ENCODE data around the gene CDKAL1.

GRCh38 chr6:20861481-20861880 is 327.2 kb downstream of the CDKAL1 start:
- TF ChIP-seq ZNF24 (IDR thresholded peaks at IDR 0.05): no peak
- no peak for TF ChIP-seq CHD4 (IDR thresholded peaks at IDR 0.05; ENCODE audit: insufficient read depth, insufficient replicate concordance, low read depth, low read length, poor library complexity, severe bottlenecking)
- no peak for TF ChIP-seq SMARCA5 (IDR thresholded peaks at IDR 0.05)
- no peak for TF ChIP-seq ZNF449 (CRISPR knock-in tag; IDR thresholded peaks at IDR 0.05)
- TF ChIP-seq DACH1 (IDR thresholded peaks at IDR 0.05; ENCODE audit: partially characterized antibody): no peak
- TF ChIP-seq, protein P1, sequence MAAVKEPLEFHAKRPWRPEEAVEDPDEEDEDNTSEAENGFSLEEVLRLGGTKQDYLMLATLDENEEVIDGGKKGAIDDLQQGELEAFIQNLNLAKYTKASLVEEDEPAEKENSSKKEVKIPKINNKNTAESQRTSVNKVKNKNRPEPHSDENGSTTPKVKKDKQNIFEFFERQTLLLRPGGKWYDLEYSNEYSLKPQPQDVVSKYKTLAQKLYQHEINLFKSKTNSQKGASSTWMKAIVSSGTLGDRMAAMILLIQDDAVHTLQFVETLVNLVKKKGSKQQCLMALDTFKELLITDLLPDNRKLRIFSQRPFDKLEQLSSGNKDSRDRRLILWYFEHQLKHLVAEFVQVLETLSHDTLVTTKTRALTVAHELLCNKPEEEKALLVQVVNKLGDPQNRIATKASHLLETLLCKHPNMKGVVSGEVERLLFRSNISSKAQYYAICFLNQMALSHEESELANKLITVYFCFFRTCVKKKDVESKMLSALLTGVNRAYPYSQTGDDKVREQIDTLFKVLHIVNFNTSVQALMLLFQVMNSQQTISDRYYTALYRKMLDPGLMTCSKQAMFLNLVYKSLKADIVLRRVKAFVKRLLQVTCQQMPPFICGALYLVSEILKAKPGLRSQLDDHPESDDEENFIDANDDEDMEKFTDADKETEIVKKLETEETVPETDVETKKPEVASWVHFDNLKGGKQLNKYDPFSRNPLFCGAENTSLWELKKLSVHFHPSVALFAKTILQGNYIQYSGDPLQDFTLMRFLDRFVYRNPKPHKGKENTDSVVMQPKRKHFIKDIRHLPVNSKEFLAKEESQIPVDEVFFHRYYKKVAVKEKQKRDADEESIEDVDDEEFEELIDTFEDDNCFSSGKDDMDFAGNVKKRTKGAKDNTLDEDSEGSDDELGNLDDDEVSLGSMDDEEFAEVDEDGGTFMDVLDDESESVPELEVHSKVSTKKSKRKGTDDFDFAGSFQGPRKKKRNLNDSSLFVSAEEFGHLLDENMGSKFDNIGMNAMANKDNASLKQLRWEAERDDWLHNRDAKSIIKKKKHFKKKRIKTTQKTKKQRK (IDR thresholded peaks at IDR 0.05; ENCODE audit: borderline replicate concordance, low read depth, low read length): no peak
- no peak for TF ChIP-seq LARP7 (IDR thresholded peaks at IDR 0.05)
- TF ChIP-seq JUN (IDR thresholded peaks at IDR 0.05; ENCODE audit: borderline replicate concordance, low read depth, low read length): no peak
- TF ChIP-seq JUN (CRISPR knock-in tag; IDR thresholded peaks at IDR 0.05; ENCODE audit: borderline replicate concordance): no peak
- TF ChIP-seq IRF2 (CRISPR knock-in tag; IDR thresholded peaks at IDR 0.05): no peak
- TF ChIP-seq, protein P2, sequence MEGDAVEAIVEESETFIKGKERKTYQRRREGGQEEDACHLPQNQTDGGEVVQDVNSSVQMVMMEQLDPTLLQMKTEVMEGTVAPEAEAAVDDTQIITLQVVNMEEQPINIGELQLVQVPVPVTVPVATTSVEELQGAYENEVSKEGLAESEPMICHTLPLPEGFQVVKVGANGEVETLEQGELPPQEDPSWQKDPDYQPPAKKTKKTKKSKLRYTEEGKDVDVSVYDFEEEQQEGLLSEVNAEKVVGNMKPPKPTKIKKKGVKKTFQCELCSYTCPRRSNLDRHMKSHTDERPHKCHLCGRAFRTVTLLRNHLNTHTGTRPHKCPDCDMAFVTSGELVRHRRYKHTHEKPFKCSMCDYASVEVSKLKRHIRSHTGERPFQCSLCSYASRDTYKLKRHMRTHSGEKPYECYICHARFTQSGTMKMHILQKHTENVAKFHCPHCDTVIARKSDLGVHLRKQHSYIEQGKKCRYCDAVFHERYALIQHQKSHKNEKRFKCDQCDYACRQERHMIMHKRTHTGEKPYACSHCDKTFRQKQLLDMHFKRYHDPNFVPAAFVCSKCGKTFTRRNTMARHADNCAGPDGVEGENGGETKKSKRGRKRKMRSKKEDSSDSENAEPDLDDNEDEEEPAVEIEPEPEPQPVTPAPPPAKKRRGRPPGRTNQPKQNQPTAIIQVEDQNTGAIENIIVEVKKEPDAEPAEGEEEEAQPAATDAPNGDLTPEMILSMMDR (IDR thresholded peaks at IDR 0.05 in 2 of 3, conservative IDR thresholded peaks at IDR 0.05 in 1 of 3; ENCODE audit: insufficient read depth in 2 of 3, low read depth in 1 of 3, low read length in 3 of 3): no peak
- TF ChIP-seq ZNF764 (CRISPR knock-in tag; IDR thresholded peaks at IDR 0.05; ENCODE audit: low read depth): no peak

All from K562 (cell line).